Measurements from ENCODE around the gene MLYCD. TPM values are rescaled to one million over a fixed set of nuclear protein-coding genes. Genes with fewer than 3 reads are reported as not detected.

MLYCD gene
- total RNA-seq, 1 donor, result 2.6 TPM

GRCh38 chr16:83958137-83958845, 59.4 kb downstream of the MLYCD start:
- H3K4me3 ChIP-seq (ENCODE audit: low read depth, low read length), result no peak overlapping the region
- DNase-seq (ENCODE audit: low read depth), result no peak
- TF ChIP-seq CTCF (IDR thresholded peaks at IDR 0.05; ENCODE audit: insufficient read depth, low read depth, low read length), result no peak

- no peak overlapping the region for H3K4me3 ChIP-seq (ENCODE audit: low read depth, low read length)
- DNase-seq (ENCODE audit: low read depth), result no peak
- TF ChIP-seq CTCF (IDR thresholded peaks at IDR 0.05; ENCODE audit: insufficient read depth, low read depth, low read length), result no peak
These were observed 60.1 kb downstream of the MLYCD start for GRCh38 chr16:83958846-83959565.

- DNase-seq (ENCODE audit: low read depth), result no peak
- TF ChIP-seq CTCF (IDR thresholded peaks at IDR 0.05; ENCODE audit: insufficient read depth, low read depth, low read length), result no peak
- H3K4me3 ChIP-seq (ENCODE audit: low read depth, low read length), result no peak overlapping the region
These were observed 60.9 kb downstream of the MLYCD start for GRCh38 chr16:83959656-83960434.

GRCh38 chr16:83960521-83961249, 61.8 kb downstream of the MLYCD start:
- TF ChIP-seq CTCF (IDR thresholded peaks at IDR 0.05; ENCODE audit: insufficient read depth, low read depth, low read length), result no peak

GRCh38 chr16:83961591-83961990, 62.7 kb downstream of the MLYCD start:
- no peak overlapping the region for H3K4me3 ChIP-seq (ENCODE audit: low read depth, low read length)
- TF ChIP-seq CTCF (IDR thresholded peaks at IDR 0.05; ENCODE audit: insufficient read depth, low read depth, low read length), result no peak
- DNase-seq (ENCODE audit: low read depth), result no peak

More at GRCh38 chr16:83960521-83961249, 61.8 kb downstream of the MLYCD start:
- DNase-seq (ENCODE audit: low read depth), result no peak
- H3K4me3 ChIP-seq (ENCODE audit: low read depth, low read length), result no peak overlapping the region

Data from fibroblast of villous mesenchyme (primary cell).